Stimulated activated CD4-positive, alpha-beta T cell treated with anti-CD3 and anti-CD28 coated beads, TNF-alpha, amount 100 ng/mL, for 24 hours (primary cell): Measurements from ENCODE around the gene NR3C2.
"Not testable (repeated sequence)": the region's sequence is repeated elsewhere in the genome, so short reads cannot be mapped to it uniquely, and the experiment has no call there.

Experiments
- DNase-seq, 3 experiments: peaks; one replicate each; pipeline ENCODE4 v3.0.0-alpha.2; 2020; ENCODE audit warnings: low read depth in 3 of 3

NR3C2 gene

GRCh38 chr4:148112231-148112982 is 329.8 kb downstream of the NR3C2 start:
- no peak for DNase-seq

GRCh38 chr4:148110169-148110568 is 332.0 kb downstream of the NR3C2 start:
- DNase-seq, result no peak

GRCh38 chr4:148109216-148109615 is 333.0 kb downstream of the NR3C2 start:
- no peak for DNase-seq

- DNase-seq, result no peak
These were observed 333.4 kb downstream of the NR3C2 start for GRCh38 chr4:148108766-148109165.

GRCh38 chr4:148103597-148104355 is 338.4 kb downstream of the NR3C2 start:
- DNase-seq, result no peak

GRCh38 chr4:148101790-148102189 is 340.4 kb downstream of the NR3C2 start:
- DNase-seq, result no peak

- DNase-seq, result no peak
These were observed 341.0 kb downstream of the NR3C2 start for GRCh38 chr4:148101235-148101634.

- no peak for DNase-seq
These were observed 344.4 kb downstream of the NR3C2 start for GRCh38 chr4:148097801-148098200.

- DNase-seq, result no peak
These were observed 346.8 kb downstream of the NR3C2 start for GRCh38 chr4:148095346-148095923.

- DNase-seq, result no peak
These were observed 348.1 kb downstream of the NR3C2 start for GRCh38 chr4:148094149-148094548.

GRCh38 chr4:148093065-148093464 is 349.1 kb downstream of the NR3C2 start:
- no peak for DNase-seq

GRCh38 chr4:148092316-148093014 is 349.7 kb downstream of the NR3C2 start:
- DNase-seq, result no peak

GRCh38 chr4:148091896-148092295 is 350.3 kb downstream of the NR3C2 start:
- DNase-seq, result no peak

GRCh38 chr4:148090503-148091476 is 351.4 kb downstream of the NR3C2 start:
- no peak for DNase-seq

GRCh38 chr4:148090029-148090428 is 352.2 kb downstream of the NR3C2 start:
- DNase-seq, result no peak

GRCh38 chr4:148089624-148090023 is 352.6 kb downstream of the NR3C2 start:
- DNase-seq, result no peak

GRCh38 chr4:148083073-148083472 is 359.1 kb downstream of the NR3C2 start:
- not testable (repeated sequence) for DNase-seq

GRCh38 chr4:148081745-148082144 is 360.5 kb downstream of the NR3C2 start:
- no peak for DNase-seq

GRCh38 chr4:148081267-148081666 is 360.9 kb downstream of the NR3C2 start:
- no peak for DNase-seq

GRCh38 chr4:148079961-148080360 is 362.3 kb downstream of the NR3C2 start:
- DNase-seq, result no peak

GRCh38 chr4:148078061-148078460 is 364.2 kb downstream of the NR3C2 start:
- no peak for DNase-seq
